ENCODE measurements around the gene PTPN4.

DNA sequence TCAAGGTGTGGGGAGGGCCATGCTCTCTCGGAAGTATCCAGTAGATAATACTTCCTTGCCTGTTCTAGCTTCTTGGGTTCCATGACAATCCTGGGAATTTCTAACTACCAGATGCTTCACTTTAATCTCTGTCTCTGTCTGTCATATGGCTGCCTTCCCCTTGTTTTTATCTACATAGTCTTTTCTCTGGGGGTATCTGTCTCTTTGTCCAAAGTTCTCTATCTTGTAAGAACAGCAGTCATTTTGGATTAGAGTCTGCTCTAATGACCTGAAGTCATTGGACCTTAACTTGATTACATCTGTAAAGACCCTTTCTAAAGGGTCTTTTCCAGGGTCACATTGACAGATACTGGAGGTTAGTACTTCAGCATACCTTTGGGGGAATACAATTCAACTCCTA is 241.7 kb downstream of the PTPN4 start:
- TF ChIP-seq CTCF (IDR thresholded peaks at IDR 0.05) (no peak), POLR2A (IDR thresholded peaks at IDR 0.05) (no peak)

Measured in adrenal gland (tissue), 5 donors.